Tibial artery (tissue), 4 donors: ENCODE results near the gene TMEM255B.
A peak's percentile ranks its signal among the peaks of the same experiment; 100 is the strongest.

Experiments
- DNase-seq, 2 donors: peaks; one replicate each; pipeline ENCODE4 v3.0.0-alpha.2; 2019
- H3K27ac ChIP-seq, 2 donors: fragments of 200-600 bp; sonication (generic) in 1 of 2; 1 replicate in 1 of 2; 2 replicates in 1 of 2; pipeline ENCODE4 v1.5.1; 2018 to 2019; ENCODE audit warnings: mild to moderate bottlenecking in 1 of 2
- H3K27me3 ChIP-seq, 2 donors: fragments of 200-600 bp; sonication (generic) in 1 of 2; one replicate each; pipeline versions ENCODE4 v1.5.1 to v1.6.0; 2016 to 2019
- H3K36me3 ChIP-seq, 3 donors: fragments of 200-600 bp; sonication (generic) in 2 of 3; one replicate each; pipeline ENCODE4 v1.5.1; 2016 to 2019; ENCODE audit warnings: mild to moderate bottlenecking in 2 of 3
- H3K4me1 ChIP-seq, 4 donors: fragments of 200-600 bp; sonication (generic) in 2 of 4; 1 replicate in 3 of 4; 2 replicates in 1 of 4; pipeline ENCODE4 v1.5.1; 2016 to 2019
- H3K4me3 ChIP-seq, 2 donors: fragments of 200-600 bp; sonication (generic) in 1 of 2; 1 replicate in 1 of 2; 2 replicates in 1 of 2; pipeline ENCODE4 v1.5.1; 2018 to 2019; ENCODE audit warnings: mild to moderate bottlenecking in 2 of 2
- H3K9me3 ChIP-seq, 3 donors: fragments of 200-600 bp; sonication (generic) in 1 of 3; one replicate each; pipeline ENCODE4 v1.5.1; 2016 to 2019
- CTCF ChIP-seq, 2 experiments: fragments of 200-600 bp in 1 of 2; fragments of 450-650 bp in 1 of 2; IDR thresholded peaks; one replicate each; pipeline ENCODE4 v1.5.1; 2017 to 2019; ENCODE audit warnings: antibody characterized with exemption in 2 of 2, mild to moderate bottlenecking in 1 of 2, moderate library complexity in 1 of 2
- intact Hi-C: fragments of 100-400 bp; cut with DNase I; formaldehyde crosslinking; loops from one replicate; pipeline ENCODE4 v1.15.0; 2023; ENCODE audit warnings: low total_unique reads

The TMEM255B gene

GRCh38 chr13:113860051-113860664, 101.1 kb downstream of the TMEM255B start:
- peak in 1 of 2 donors; percentile 56 for DNase-seq
- H3K27me3 ChIP-seq, result no peaks in the 10 kb centered on the region
- H3K27ac ChIP-seq, result peak overlapping the region; percentile 21 to 96
- intact Hi-C loops, result loop anchor here (5.0 kb wide), 1 partner anchor 43 kb away; no protein-coding TSS in a partner anchor
- no peak overlapping the region for H3K4me3 ChIP-seq
- peaks cover 0 to 73% (median 60%) of the 10 kb centered on the region in 4 donors for H3K4me1 ChIP-seq
- no peak for TF ChIP-seq CTCF (IDR thresholded peaks at IDR 0.05)
- H3K36me3 ChIP-seq, result peaks cover 0 to 10% (median 0%) of the 10 kb centered on the region in 3 donors
- no peaks in the 10 kb centered on the region for H3K9me3 ChIP-seq

GRCh38 chr13:113860665-113861432, 101.8 kb downstream of the TMEM255B start:
- intact Hi-C loops, result loop anchor here (5.0 kb wide), 1 partner anchor 44 kb away; no protein-coding TSS in a partner anchor
- Histone ChIP-seq H3K27me3 (no peaks in the 10 kb centered on the region), H3K9me3 (no peaks in the 10 kb centered on the region), H3K4me3 (no peak overlapping the region), H3K4me1 (peaks cover 0 to 70% (median 55%) of the 10 kb centered on the region in 4 donors), H3K27ac (peak overlapping the region; percentile 21 to 96), H3K36me3 (peaks cover 0 to 10% (median 0%) of the 10 kb centered on the region in 3 donors)
- no peak for TF ChIP-seq CTCF (IDR thresholded peaks at IDR 0.05)
- DNase-seq, result peak in 1 of 2 donors; percentile 70

- Histone ChIP-seq H3K4me1 (peaks cover 0 to 63% (median 48%) of the 10 kb centered on the region in 4 donors), H3K27me3 (no peaks in the 10 kb centered on the region), H3K27ac (peak overlapping the region; percentile 27 to 96), H3K36me3 (peaks cover 0 to 10% (median 0%) of the 10 kb centered on the region in 3 donors), H3K4me3 (peak overlapping the region in 1 of 2 donors; percentile 86), H3K9me3 (no peaks in the 10 kb centered on the region)
- DNase-seq, result peak in 1 of 2 donors; percentile 57
- TF ChIP-seq CTCF (IDR thresholded peaks at IDR 0.05), result no peak
- intact Hi-C loops, result loop anchor here (5.0 kb wide), 1 partner anchor 44 kb away; no protein-coding TSS in a partner anchor
These were observed 102.5 kb downstream of the TMEM255B start for GRCh38 chr13:113861433-113862030.

- Histone ChIP-seq H3K27ac (peak overlapping the region; percentile 96), H3K9me3 (no peaks in the 10 kb centered on the region), H3K36me3 (peaks cover 0 to 10% (median 0%) of the 10 kb centered on the region in 3 donors), H3K4me3 (peak overlapping the region; percentile 86 to 92), H3K4me1 (peaks cover 0 to 54% (median 41%) of the 10 kb centered on the region in 4 donors), H3K27me3 (no peaks in the 10 kb centered on the region)
- TF ChIP-seq CTCF (IDR thresholded peaks at IDR 0.05), result no peak
- DNase-seq, result peak in 1 of 2 donors; percentile 65
- intact Hi-C loops, result loop anchor here (5.0 kb wide), 1 partner anchor 45 kb away; no protein-coding TSS in a partner anchor
These were observed 103.3 kb downstream of the TMEM255B start for GRCh38 chr13:113862191-113862930.
